ENCODE data around the gene CTSS.

DNA sequence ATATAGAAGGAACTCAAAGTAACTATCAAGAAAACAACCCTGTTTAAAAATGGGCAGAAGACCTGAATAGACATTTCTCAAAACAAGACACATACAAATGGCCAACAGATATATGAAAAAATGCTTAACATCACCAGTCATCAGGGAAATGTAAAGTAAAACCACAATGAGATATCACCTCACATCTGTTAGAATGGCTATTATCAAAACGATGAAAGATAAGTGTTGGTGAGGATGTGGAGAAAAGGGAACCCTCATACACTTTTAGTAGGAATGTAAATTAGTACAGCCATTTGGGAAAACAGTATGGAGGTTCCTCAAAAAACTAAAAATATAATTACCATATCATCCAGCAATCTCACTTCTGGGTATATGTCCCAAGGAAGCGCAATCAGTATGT is 3.0 kb downstream of the CTSS start:
- TF ChIP-seq, protein P1, sequence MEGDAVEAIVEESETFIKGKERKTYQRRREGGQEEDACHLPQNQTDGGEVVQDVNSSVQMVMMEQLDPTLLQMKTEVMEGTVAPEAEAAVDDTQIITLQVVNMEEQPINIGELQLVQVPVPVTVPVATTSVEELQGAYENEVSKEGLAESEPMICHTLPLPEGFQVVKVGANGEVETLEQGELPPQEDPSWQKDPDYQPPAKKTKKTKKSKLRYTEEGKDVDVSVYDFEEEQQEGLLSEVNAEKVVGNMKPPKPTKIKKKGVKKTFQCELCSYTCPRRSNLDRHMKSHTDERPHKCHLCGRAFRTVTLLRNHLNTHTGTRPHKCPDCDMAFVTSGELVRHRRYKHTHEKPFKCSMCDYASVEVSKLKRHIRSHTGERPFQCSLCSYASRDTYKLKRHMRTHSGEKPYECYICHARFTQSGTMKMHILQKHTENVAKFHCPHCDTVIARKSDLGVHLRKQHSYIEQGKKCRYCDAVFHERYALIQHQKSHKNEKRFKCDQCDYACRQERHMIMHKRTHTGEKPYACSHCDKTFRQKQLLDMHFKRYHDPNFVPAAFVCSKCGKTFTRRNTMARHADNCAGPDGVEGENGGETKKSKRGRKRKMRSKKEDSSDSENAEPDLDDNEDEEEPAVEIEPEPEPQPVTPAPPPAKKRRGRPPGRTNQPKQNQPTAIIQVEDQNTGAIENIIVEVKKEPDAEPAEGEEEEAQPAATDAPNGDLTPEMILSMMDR (IDR thresholded peaks at IDR 0.05) = no peak
- no peak for TF ChIP-seq EP300 (IDR thresholded peaks at IDR 0.05)
- TF ChIP-seq POLR2A (IDR thresholded peaks at IDR 0.05) = no peak

Measured in ovary (tissue), 3 donors.